ENCODE data around the gene FAM107A. TPM values are rescaled to one million over a fixed set of nuclear protein-coding genes. Genes with fewer than 3 reads are reported as not detected.

FAM107A gene
- not detected in 2 replicates for total RNA-seq (2021)
- percentile 1 among the genes with signal in this experiment for Bru-seq, nascent RNA
- BruChase-seq, experiment 1, labeled RNA remaining after a 2-hour chase, result not detected
- BruChase-seq, experiment 2, labeled RNA remaining after a 6-hour chase, result not detected
- long read RNA-seq, result 0 reads

GRCh38 chr3:58577269-58577821, at the start of gene FAM107A:
TSS of gene FAM107A (minus strand) at chr3:58577391. CDS start at chr3:58569860, 7,531 bp downstream.
- no peak within 1 kb of the TSS for H3K27ac ChIP-seq (ENCODE audit: low read depth, low read length, poor library complexity, severe bottlenecking)
- no peaks in the 10 kb centered on the region for H3K27me3 ChIP-seq (replicated peaks; ENCODE audit: insufficient read depth, low read depth, low read length, poor library complexity)
- DNase-seq (ENCODE audit: low spot score), result no peak
- H3K9me3 ChIP-seq (ENCODE audit: low read depth, low read length, poor library complexity, severe bottlenecking), result no peaks in the 10 kb centered on the region
- peaks cover 17% of the 10 kb centered on the region for H3K4me1 ChIP-seq (ENCODE audit: insufficient read depth, low read length, poor library complexity, severe bottlenecking)
- H3K4me3 ChIP-seq (ENCODE audit: low read depth, low read length, poor library complexity, severe bottlenecking), result no peak within 1 kb of the TSS
- intact Hi-C loops (cut with micrococcal nuclease; ENCODE audit: unreplicated experiment), result no loop called here
- no peaks in the 10 kb centered on the region for H3K36me3 ChIP-seq (ENCODE audit: insufficient read depth, low read length, poor library complexity, severe bottlenecking)
- BruUV-seq (replicated peaks), result no TSS peak
- CTCF ChIA-PET, result no interaction called here
- TF ChIP-seq EZH2 (IDR thresholded peaks at IDR 0.05; ENCODE audit: borderline replicate concordance, low read depth, low read length, poor library complexity, severe bottlenecking), result no peak
- TF ChIP-seq CTCF (conservative IDR thresholded peaks at IDR 0.05; ENCODE audit: low read depth, low read length), result peak; percentile 33
- POLR2A ChIA-PET (ENCODE audit: low non-redundant PET), result no interaction called here

GRCh38 chr3:58625196-58625824, 48.1 kb upstream of the FAM107A start:
- intact Hi-C loops (cut with micrococcal nuclease; ENCODE audit: unreplicated experiment), result no loop called here
- Histone ChIP-seq H3K36me3 (ENCODE audit: insufficient read depth, low read length, poor library complexity, severe bottlenecking) (no peaks in the 10 kb centered on the region), H3K27ac (ENCODE audit: low read depth, low read length, poor library complexity, severe bottlenecking) (no peak overlapping the region), H3K4me1 (ENCODE audit: insufficient read depth, low read length, poor library complexity, severe bottlenecking) (peaks cover 16% of the 10 kb centered on the region), H3K27me3 (replicated peaks; ENCODE audit: insufficient read depth, low read depth, low read length, poor library complexity) (no peaks in the 10 kb centered on the region), H3K4me3 (ENCODE audit: low read depth, low read length, poor library complexity, severe bottlenecking) (no peak overlapping the region), H3K9me3 (ENCODE audit: low read depth, low read length, poor library complexity, severe bottlenecking) (no peaks in the 10 kb centered on the region)
- no TSS peak for BruUV-seq (replicated peaks)
- no peak for DNase-seq (ENCODE audit: low spot score)
- POLR2A ChIA-PET (ENCODE audit: low non-redundant PET), result no interaction called here
- CTCF ChIA-PET, result no interaction called here
- TF ChIP-seq EZH2 (IDR thresholded peaks at IDR 0.05; ENCODE audit: borderline replicate concordance, low read depth, low read length, poor library complexity, severe bottlenecking) (no peak), CTCF (conservative IDR thresholded peaks at IDR 0.05; ENCODE audit: low read depth, low read length) (no peak)

GRCh38 chr3:58624550-58624949, 47.4 kb upstream of the FAM107A start:
- Histone ChIP-seq H3K36me3 (ENCODE audit: insufficient read depth, low read length, poor library complexity, severe bottlenecking) (no peaks in the 10 kb centered on the region), H3K4me1 (ENCODE audit: insufficient read depth, low read length, poor library complexity, severe bottlenecking) (peaks cover 11% of the 10 kb centered on the region), H3K27ac (ENCODE audit: low read depth, low read length, poor library complexity, severe bottlenecking) (no peak overlapping the region), H3K27me3 (replicated peaks; ENCODE audit: insufficient read depth, low read depth, low read length, poor library complexity) (no peaks in the 10 kb centered on the region), H3K4me3 (ENCODE audit: low read depth, low read length, poor library complexity, severe bottlenecking) (no peak overlapping the region), H3K9me3 (ENCODE audit: low read depth, low read length, poor library complexity, severe bottlenecking) (no peaks in the 10 kb centered on the region)
- intact Hi-C loops (cut with micrococcal nuclease; ENCODE audit: unreplicated experiment), result no loop called here
- ChIA-PET CTCF (no interaction called here), POLR2A (ENCODE audit: low non-redundant PET) (interaction anchor here (0.6 kb wide), 1 partner anchor 78 kb away, joined by 9 read pairs; no protein-coding TSS in a partner anchor)
- no peak for DNase-seq (ENCODE audit: low spot score)
- no peak for TF ChIP-seq EZH2 (IDR thresholded peaks at IDR 0.05; ENCODE audit: borderline replicate concordance, low read depth, low read length, poor library complexity, severe bottlenecking)
- no peak for TF ChIP-seq CTCF (conservative IDR thresholded peaks at IDR 0.05; ENCODE audit: low read depth, low read length)
- no TSS peak for BruUV-seq (replicated peaks)

All from A673 (cell line).